NCI-H2196 treated with DMSO at 0.1 percent for 48 hours (cell line): ENCODE measurements around the gene AGBL1.

Experiments used
- DNase-seq: peaks from one replicate; lab custom pipeline; 2025; ENCODE audit not compliant: unreplicated experiment; lab: John Stamatoyannopoulos, UW

Gene AGBL1

GRCh38 chr15:86912661-86913060 lies 833.0 kb downstream of the AGBL1 start:
- DNase-seq: no peak

- DNase-seq: no peak
Measured at GRCh38 chr15:86915811-86916331, 836.2 kb downstream of the AGBL1 start.

DNA sequence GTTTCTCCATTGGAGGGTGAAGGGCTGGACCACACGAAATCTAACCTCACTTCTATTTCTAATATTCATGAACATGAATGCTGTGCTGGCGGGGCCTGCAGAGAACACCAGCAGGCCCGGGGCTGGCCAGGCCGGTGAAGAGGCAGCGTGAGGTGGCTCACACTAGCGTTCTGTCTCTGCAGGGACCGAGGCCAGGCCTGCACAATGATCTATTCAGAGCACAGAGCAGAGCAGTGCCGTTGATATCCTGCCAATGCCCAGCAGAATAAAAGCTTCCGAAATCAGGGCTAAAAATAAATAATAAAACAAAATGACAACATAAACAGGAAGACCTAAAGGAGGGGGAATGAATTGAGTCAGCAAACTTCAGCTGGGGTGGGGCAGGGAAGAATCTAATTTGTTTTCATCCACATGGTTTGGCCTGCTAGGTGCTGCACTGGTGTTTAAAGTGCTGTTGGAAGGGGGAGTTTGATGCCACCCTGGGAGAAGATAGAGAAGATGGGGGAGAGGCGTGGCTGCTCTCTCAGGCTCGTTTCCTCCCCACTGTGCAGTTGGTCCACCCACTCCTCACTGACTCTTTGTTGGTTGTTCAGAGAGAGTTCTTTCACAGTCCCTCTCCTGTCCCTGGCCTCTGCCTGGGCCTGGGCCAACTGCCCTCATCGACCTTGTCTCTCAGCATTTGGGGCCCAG lies 837.1 kb downstream of the AGBL1 start:
- no peak for DNase-seq

DNA sequence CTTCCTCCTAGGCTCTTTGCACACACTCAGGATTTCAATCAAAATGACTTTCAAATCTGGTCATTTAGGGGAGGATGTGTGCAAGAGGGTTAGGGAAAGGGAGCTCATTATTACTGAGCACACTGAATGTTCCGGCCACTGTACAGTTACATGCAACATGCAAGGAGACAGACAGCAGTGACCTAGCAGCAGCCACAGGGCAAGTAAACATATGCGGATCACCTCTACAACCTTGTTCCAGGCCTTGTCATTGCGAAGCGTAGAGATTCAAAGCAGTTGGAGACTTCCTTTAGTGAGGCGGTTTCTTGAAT lies 837.6 kb downstream of the AGBL1 start:
- no peak for DNase-seq

DNA sequence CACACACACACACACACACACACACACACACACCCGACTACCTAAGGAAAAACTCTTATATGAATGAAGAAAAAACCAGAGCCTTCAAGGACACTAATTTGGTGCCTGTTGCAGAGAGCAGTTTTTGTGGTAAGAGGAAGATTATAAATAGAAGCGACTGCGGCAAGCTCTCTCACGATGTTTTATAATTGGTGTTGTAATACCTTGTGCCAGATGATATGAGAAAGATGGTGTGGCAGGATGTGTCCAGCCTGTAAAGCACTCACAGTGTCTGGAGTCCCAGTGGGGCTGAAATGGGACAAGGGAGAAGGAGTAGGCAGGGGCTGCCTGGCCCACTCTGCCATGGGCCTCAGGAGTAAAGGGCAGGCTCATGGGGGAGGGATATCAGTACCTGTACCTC lies 839.9 kb downstream of the AGBL1 start:
- DNase-seq: no peak

DNA sequence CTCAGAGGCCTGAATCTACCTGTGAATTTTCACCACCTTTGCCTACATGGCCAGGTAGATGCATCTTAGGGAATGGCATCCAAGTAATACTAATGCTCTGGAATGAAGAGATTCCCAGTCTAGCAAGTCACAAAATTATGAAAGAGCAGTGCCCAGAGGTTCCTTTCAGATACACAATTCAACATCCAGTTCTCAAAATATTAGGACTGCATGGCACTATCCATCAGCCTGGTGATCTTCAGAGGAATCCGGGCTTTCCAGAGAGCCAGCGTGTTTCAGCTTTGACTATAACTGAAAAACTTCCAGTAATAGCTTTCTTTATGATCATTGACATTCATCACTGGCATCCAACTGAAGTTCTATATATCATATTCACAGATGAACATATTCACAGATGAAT lies 849.8 kb downstream of the AGBL1 start:
- DNase-seq: no peak

GRCh38 chr15:86932456-86932855 lies 852.8 kb downstream of the AGBL1 start:
- no peak for DNase-seq

GRCh38 chr15:86935841-86936240 lies 856.2 kb downstream of the AGBL1 start:
- no peak for DNase-seq

- no peak for DNase-seq
Measured at GRCh38 chr15:86942285-86942684, 862.6 kb downstream of the AGBL1 start.

- DNase-seq: no peak
Measured at GRCh38 chr15:86948719-86949118, 869.0 kb downstream of the AGBL1 start.

DNA sequence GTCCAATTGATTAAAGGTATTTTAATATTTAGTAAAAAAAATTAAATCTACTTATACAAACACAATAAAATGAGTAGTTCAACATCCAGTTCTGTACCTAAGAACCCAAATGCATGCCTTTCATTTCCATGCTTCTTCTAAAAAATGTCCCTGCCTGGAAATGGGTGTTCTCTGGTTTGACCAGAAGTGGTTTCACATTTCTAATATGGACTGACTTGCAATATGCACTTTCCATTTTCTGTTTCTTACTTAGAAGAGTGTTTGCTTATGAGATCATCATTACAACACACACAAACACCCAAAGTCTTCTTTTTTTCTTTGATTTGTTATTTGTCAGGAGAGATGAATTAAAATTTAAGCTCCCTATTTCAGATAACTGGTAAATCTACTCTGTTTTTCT lies 879.6 kb downstream of the AGBL1 start:
- DNase-seq: no peak

DNA sequence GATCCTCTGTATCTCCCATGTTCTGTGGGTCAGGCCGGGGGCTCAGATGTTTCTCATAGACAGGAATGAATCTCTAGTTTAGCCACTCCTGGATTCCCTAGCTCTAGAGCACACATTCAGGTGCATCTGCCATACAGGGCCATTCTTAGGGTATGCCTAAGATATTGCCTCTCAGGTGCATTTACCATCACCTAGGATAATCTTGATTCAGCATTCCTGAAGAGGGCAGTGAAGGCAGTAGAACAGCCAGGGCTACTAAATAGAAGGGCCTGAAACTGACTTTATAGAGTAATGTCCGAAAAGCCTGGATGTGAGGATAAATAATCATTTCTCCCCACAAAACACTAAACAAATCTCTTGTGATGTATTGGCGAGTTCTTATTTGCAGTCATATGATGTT lies 882.0 kb downstream of the AGBL1 start:
- no peak for DNase-seq

DNA sequence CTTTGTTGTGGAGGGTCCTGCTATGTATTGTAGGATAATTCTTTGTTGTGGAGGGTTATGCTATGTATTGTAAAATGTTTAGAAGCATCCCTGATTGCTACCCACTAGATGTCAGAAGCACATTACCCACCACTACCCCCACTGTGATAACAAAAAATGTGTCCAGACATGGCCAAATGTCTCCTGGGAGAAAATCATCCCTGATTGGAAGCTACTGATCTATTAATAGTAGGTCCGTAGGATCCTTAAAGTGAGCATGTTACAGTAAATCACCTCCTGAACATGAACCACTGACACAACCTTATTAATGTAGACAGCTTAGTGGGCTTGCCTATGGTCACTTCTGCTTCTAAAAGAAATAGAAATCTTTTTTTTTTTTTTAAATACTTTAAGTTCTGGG lies 884.6 kb downstream of the AGBL1 start:
- no peak for DNase-seq

DNA sequence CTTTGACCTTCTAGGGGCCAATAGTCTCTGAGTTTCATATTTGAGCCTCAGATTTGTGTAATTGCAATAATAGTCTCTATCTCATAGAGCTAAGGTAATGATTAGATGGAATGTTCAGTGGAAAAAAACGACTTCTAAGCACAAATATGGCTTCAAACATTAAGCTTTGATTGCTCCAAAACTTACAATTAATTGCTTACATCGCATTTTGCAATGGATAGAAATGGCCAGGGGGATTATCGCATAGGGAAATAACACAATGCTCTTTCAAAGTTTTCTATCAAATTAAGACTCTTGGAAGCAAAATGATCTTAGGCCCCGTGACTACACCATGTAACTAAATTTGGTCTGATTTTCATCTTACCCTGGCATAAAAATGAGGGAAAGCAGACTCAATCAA lies 888.6 kb downstream of the AGBL1 start:
- no peak for DNase-seq

GRCh38 chr15:86969364-86969763 lies 889.7 kb downstream of the AGBL1 start:
- DNase-seq: no peak

DNA sequence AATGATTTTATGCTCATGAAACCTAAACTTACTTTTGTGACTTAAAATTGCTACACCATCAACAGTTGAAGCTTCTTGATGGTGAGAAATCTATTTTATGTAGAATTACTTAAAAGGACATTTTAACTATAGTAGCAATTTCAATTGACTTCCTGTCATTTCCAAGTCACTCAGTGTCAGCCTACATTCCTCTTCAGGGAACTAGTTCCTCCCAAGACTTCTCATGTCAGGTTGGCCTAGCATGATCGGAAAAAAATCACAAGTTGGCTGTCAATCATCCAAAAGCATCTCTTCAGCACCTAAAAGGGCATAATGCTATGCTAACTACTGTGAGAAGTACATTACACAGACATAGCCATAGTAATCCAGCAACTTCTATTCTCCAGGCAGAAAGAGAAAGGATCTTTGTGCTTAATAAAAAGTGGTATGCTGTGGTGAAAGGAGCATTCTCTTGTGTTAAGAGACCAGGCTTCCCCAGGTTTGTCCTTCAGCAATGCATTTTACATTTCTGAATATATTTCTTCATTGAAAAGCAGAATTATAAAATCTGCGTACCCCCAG lies 893.7 kb downstream of the AGBL1 start:
- DNase-seq: no peak

DNA sequence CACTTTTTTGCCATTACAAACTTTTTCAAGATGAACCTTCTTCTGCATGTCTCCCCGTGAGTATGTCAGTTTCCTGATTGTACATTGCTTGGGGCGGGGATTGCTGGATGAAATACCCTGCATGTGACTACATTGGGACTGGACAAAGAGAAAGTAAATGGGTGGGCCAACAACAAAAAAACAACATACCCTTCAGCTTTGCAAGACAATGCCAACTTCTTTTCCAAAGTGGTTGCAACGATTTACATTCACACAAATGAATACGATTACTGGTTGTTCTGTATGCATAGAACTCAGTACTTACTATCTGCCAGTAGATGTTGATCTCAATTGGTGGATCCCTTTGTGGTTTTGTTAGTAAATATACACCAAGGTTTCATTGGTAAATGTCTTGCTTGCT lies 908.4 kb downstream of the AGBL1 start:
- DNase-seq: no peak

GRCh38 chr15:87021751-87022150 lies 942.1 kb downstream of the AGBL1 start:
- no peak for DNase-seq

DNA sequence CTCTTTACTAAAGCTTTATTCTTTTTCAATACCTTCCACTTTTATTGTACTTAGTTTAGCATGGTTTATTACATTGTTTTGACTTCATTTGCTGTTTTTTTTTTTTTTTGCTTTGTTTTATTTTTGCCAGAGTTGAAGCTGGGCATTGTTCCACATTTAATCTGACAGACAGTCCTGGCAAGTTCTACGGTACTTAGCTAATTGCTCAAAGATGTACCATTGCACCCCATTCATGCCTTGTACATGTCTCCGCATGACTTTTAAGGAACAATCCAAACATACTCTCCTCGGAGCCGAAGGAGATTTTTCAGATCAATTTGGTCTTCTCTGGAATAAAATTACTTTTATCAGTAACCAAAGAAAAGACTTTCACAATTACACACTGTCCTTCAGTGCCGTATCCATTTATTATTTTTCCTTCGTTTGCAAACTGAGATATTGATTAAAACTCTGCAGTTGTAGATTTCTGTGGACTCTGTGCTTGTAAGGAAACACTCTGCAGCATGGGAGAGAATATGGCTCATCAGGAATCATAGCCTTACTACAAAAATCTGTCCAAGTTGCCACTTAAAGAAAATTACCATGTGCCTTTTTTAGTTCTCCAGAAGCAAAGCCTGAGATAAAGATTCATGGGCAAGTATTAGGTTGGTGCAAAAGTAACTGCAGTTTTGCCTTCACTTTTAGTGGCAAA lies 952.0 kb downstream of the AGBL1 start:
- DNase-seq: no peak

GRCh38 chr15:87032295-87032694 lies 952.6 kb downstream of the AGBL1 start:
- DNase-seq: no peak

- DNase-seq: no peak
Measured at GRCh38 chr15:87033056-87033455, 953.4 kb downstream of the AGBL1 start.

GRCh38 chr15:87034886-87035285 lies 955.2 kb downstream of the AGBL1 start:
- no peak for DNase-seq

DNA sequence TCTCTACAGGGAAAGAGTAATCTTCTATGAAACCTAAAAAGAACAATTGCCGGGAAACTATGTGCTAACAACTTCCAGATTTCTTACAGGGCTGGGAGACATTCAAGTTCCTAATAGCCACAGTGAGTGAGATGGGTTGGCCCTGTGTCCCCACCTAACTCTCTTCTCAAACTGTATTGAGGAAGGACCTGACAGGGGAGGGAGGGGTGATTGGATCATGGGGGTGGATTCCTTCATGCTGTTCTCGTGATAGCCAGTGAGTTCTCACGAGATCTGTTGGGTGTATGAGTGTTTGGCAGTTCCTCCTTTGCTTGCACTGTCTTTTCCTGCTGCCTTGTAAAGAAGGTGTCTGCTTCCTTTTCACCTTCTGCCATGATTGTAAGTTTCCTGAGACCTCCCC lies 958.7 kb downstream of the AGBL1 start:
- DNase-seq: no peak
